Urinary bladder (tissue), 4 donors: ENCODE measurements around the gene CLCN7. TPM values are rescaled to one million over a fixed set of nuclear protein-coding genes. Genes with fewer than 3 reads are reported as not detected.

Experiments
- DNase-seq: peaks from one replicate; pipeline ENCODE4 v3.0.0-alpha.2; 2015; ENCODE audit errors: extremely low spot score
- H3K27ac ChIP-seq: one replicate; pipeline ENCODE4 v1.5.1; 2013; ENCODE audit warnings: low read depth, mild to moderate bottlenecking, moderate library complexity
- H3K36me3 ChIP-seq: one replicate; pipeline ENCODE4 v1.6.1; 2013; ENCODE audit warnings: mild to moderate bottlenecking, moderate library complexity; ENCODE audit not compliant: insufficient read depth
- H3K4me1 ChIP-seq: one replicate; pipeline ENCODE4 v1.6.1; 2013; ENCODE audit warnings: mild to moderate bottlenecking, moderate library complexity; ENCODE audit not compliant: insufficient read depth
- H3K4me3 ChIP-seq: one replicate; pipeline ENCODE4 v1.5.1; 2013; ENCODE audit warnings: low read depth, low read length
- WGBS: extraction: QIAGEN DNeasy Blood & Tissue Kit; methylation state at CpG from one replicate; pipeline ENCODE4 v1.1.7; 2013; 5-methylcytosine and 5-hydroxymethylcytosine counted together
- polyA plus RNA-seq: library from polyadenylated mRNA; stranded (reverse); fragments of 200-250 nt; gene quantifications from one replicate; pipeline ENCODE4 v1.2.3, GENCODE V29; 2013
- total RNA-seq: library from RNA; depleted of rRNA; stranded (reverse); fragments of >200 nt; gene quantifications from one replicate; pipeline ENCODE4 v1.2.3, GENCODE V29; 2014
- donor health status: healthy with polysubstance abuse.
- donor health status: healthy.

The CLCN7 gene
- total and polyA plus RNA-seq, 2 donors, result 19.6 to 64.0 TPM

DNA sequence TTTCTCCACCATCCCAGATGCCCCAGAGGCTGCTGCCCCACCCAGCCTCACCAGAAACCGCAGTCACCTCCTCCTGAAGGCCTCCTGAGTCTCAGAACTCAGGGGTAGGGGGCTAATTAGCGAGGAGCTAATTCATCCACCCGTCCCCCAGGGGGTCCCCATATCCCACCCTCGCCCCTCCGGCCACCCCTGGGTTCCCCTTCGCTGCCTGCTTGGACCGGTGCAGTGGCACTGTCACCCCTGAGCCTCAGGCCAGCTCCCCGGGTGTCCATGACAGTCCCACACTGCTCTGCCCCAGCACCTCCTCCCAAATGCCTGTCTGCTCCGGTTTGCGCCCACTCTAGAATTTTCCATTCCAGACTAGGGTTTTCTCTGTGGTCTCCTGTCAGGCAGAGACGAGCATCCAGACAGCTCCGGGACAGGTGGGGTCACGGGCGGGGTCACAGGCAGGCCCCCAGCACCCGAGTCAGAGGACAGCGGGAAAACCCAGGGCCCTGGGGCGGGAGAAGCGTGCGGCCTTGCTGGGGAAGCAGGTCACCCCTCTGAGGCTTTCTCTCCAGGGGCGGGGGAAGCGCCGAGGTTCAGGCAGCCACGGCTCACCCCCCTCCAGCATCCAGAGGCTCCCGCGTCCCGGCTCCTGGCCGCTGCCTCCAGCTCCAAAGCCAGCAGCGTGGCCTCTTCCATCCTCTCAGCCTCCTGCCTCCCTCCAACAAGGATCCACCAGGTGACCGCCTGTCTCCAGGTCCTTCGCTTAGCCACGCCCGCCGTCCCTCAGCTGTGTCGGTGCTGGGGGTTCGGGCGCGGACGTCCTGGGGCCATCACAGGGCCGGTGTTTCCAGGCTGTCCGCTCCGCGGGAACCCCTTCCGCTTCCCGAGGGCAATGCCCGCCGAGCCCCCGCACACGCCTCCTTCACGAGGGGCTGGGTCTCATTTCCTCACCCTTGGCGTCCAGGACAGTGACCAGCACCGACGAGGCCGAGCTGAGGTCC, 47.1 kb downstream of the CLCN7 start:
- H3K27ac ChIP-seq, result no peak overlapping the region
- WGBS, result 85% methylated on average over 53 of the region's 53 CpGs
- no peaks in the 10 kb centered on the region for H3K36me3 ChIP-seq
- no peak overlapping the region for H3K4me3 ChIP-seq
- H3K4me1 ChIP-seq, result no peaks in the 10 kb centered on the region
- no peak for DNase-seq

DNA sequence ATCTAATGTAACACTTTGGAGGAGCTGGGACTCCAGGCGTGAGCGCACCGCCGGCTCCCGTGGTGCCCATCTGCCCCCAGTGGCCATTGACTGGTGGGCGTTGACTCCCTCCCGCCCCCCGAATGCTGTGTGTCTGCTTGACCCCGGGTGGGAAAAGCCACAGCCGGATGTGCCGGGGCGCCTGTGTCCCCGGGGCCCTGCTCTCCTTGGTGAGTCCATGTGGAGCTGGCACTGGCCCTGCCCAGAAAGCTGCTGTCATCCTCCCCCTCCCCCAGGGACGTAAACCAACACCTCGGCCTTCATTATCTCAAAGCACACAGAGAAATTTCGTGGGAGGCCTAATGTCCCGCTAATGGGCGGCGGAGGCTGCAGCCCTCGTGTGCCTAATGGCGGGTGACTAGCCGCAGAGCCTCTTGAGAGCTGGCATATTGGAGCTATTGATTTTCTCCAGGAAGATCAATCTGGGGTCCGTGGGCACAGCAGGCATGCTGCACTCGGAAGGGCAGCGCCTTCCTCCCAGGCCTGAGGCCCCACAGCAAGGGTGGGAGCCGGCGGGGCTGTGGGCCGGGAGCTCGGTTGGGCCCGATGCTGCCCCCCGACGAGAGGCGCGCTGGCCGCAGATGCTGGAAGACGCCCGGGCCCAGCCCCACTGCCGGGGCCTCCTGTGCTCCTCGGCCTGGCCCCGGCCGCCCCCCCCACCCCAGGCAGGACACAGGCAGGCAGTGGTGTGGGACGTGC, 47.9 kb downstream of the CLCN7 start:
- no peak overlapping the region for H3K4me3 ChIP-seq
- no peaks in the 10 kb centered on the region for H3K36me3 ChIP-seq
- DNase-seq, result no peak
- 75% methylated on average over 42 of the region's 42 CpGs for WGBS
- H3K27ac ChIP-seq, result no peak overlapping the region
- H3K4me1 ChIP-seq, result no peaks in the 10 kb centered on the region

DNA sequence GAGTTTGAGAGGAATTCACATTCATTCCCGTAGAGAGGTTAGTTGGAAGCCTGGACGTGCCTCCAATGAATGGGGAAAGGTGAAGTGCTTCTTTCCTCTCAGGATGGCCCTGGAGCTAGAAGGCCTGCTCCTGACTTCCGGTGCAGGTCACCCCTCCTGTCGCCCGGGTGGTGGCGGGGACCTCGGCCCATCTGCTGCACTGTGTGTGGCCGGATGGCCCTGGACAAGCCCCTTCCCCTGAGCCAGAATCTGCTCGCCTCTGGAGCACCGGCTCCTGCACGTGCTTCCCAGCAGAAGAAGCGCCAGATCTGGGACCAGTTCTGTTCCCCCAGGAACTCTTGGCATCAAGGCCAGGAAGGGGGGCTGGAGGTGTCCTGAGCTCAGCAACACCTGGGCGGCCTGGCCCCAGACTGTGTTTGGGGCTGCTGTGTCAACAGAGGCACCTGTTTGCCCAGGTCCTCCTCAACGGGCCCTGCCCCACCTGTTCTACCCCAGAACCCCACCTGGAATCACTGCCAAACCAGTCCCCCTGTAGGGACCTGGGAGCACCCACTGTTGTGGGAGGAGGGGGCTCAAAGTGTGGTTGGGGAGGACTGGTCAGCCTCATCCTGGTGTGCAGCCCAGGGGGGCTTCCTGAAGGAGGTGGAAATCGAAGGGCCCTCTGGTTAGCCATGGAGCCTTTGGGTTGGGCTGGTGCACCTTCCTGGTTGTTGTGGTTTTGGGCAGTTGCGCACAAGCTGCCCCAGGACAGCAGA, 49.0 kb downstream of the CLCN7 start:
- 86% methylated on average over 16 of the region's 16 CpGs for WGBS
- Histone ChIP-seq H3K4me3 (no peak overlapping the region), H3K36me3 (no peaks in the 10 kb centered on the region), H3K27ac (no peak overlapping the region), H3K4me1 (no peaks in the 10 kb centered on the region)
- DNase-seq, result no peak

DNA sequence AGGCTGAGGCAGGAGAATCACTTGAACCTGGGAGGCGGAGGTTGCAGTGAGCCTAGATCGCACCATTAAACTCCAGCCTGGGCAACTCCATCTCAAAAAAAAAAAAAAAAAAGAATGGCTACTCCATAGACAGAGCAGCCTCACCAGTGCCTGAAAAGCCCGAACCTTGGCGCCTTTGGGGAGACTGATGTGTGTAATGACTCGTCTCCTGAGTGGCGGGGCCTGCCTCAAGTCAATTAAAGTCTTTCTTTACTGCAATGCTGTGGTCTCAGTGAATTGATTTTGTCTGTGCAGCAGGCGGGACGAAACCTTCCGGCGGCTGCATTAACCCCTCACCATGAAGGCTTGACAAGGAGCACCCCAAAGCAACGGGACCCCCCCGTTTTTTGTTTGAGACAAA, 50.8 kb downstream of the CLCN7 start:
- 94% methylated on average over 12 of the region's 12 CpGs for WGBS
- Histone ChIP-seq H3K4me3 (no peak overlapping the region), H3K27ac (no peak overlapping the region), H3K4me1 (no peaks in the 10 kb centered on the region), H3K36me3 (no peaks in the 10 kb centered on the region)
- DNase-seq, result no peak

DNA sequence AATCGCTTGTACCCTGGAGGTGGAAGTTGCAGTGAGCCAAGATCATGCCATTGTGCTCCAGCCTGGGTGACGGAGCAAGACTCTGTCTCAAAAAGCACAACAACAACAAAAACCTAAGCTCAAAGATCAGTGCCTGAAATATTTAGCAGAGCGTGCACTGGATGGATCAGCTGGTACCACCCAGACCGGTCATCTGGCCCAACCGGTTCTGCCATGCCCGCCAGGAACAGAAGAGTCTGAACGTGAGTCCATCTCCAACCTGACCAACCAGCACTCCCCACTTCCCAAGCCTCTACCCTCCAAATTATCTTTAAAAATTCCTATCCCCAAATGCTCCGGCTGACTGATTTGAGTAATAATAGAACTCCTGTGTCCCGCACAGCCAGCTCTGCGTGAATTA, 52.8 kb downstream of the CLCN7 start:
- no peaks in the 10 kb centered on the region for H3K4me1 ChIP-seq
- WGBS, result 88% methylated on average over 10 of the region's 10 CpGs
- no peak for DNase-seq
- no peak overlapping the region for H3K4me3 ChIP-seq
- H3K27ac ChIP-seq, result no peak overlapping the region
- H3K36me3 ChIP-seq, result no peaks in the 10 kb centered on the region

DNA sequence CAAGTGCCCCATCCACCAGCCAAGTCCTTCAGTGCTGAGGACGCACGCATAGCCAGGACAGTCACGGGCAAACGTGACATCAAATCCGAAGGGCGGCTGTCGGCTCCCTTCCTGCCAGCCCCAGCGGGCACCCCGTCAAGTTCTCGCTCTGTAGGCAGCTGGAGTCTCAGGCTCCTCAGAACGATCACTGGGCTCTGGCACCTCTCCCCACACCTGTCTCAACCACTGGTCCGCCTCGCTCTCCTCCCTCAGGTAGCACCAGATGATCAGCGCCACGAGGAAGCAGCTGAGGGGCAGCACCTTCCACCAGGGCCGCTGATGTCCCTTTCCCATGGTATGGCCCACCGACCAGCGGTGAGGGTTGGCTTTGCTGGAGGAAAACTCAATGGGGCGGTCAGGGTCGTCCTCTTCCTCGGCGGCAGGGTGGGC, 54.7 kb downstream of the CLCN7 start:
- WGBS, result 2% methylated on average over 22 of the region's 22 CpGs
- H3K4me1 ChIP-seq, result no peaks in the 10 kb centered on the region
- peak overlapping the region; percentile 62 for H3K4me3 ChIP-seq
- DNase-seq, result no peak
- peak overlapping the region; percentile 60 for H3K27ac ChIP-seq
- H3K36me3 ChIP-seq, result no peaks in the 10 kb centered on the region

DNA sequence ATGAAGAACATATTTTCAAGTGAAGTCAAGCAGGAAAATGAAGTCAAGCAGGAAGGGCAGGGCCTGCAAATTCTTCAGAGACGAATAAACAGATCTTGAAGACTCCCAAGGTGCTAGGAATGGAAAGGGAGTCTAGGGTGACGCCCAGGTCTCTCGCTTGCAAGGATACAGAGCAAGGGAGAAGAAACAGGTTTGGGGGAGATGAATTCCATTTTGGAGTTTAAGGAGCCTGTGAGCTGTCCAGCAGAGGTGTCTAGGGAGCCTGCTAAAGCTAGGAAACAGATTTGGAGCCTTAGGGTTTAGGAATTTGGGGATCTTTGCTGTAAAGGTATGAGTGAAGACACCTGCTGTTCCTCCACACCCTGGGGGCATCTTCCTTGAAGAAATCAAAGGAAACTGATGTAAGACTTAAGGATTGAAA, 58.3 kb downstream of the CLCN7 start:
- no peaks in the 10 kb centered on the region for H3K4me1 ChIP-seq
- no peak for DNase-seq
- no peaks in the 10 kb centered on the region for H3K36me3 ChIP-seq
- H3K4me3 ChIP-seq, result no peak overlapping the region
- WGBS, result 73% methylated on average over 3 of the region's 3 CpGs
- H3K27ac ChIP-seq, result peak overlapping the region; percentile 30

DNA sequence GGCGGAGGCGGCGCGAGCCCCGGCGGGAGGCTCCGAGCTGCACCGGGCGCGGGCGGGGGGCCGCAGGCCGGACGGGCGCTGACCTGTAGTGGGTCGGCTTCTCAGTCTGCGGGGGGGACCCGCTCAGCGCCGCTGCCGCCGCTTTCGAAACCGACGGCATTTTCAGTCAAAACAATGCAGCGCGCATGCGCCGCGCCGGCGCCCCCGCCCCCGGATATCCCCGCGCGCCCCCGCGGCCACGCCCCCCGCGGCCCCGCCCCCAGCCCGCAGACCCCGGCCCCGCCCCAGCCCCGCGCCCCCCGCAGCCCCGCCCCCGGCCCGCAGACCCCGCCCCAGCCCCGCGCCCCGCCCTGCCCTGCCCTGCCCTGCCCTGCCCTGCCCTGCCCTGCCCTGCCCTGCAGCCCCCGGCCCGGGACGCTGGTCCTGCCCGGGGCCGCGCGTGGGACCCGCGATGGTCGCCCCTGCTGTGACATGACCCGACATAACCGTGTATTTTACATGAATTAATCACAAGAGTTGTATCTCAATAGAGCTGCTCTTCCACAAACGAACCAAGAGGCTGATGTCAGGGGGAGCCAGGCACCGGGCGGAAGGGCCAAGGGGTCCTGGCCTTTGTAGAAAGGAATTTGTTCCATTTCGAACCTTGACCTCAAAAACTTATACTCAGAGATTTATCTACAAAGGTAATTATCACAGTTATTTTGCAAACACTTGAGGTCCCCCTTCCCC, 60.1 kb downstream of the CLCN7 start, which contains the start of gene UNKL:
UNKL (minus strand) TSS at position 173 of the 729 bp plus-strand sequence; CDS start at position 160, 13 bp downstream.
- no peaks in the 10 kb centered on the region for H3K36me3 ChIP-seq
- 3% methylated on average over 71 of the region's 72 CpGs for WGBS
- H3K27ac ChIP-seq, result peak within 1 kb of the TSS; percentile 97
- peak within 1 kb of the TSS; percentile 100 for H3K4me3 ChIP-seq
- DNase-seq, result no peak
- H3K4me1 ChIP-seq, result no peaks in the 10 kb centered on the region

DNA sequence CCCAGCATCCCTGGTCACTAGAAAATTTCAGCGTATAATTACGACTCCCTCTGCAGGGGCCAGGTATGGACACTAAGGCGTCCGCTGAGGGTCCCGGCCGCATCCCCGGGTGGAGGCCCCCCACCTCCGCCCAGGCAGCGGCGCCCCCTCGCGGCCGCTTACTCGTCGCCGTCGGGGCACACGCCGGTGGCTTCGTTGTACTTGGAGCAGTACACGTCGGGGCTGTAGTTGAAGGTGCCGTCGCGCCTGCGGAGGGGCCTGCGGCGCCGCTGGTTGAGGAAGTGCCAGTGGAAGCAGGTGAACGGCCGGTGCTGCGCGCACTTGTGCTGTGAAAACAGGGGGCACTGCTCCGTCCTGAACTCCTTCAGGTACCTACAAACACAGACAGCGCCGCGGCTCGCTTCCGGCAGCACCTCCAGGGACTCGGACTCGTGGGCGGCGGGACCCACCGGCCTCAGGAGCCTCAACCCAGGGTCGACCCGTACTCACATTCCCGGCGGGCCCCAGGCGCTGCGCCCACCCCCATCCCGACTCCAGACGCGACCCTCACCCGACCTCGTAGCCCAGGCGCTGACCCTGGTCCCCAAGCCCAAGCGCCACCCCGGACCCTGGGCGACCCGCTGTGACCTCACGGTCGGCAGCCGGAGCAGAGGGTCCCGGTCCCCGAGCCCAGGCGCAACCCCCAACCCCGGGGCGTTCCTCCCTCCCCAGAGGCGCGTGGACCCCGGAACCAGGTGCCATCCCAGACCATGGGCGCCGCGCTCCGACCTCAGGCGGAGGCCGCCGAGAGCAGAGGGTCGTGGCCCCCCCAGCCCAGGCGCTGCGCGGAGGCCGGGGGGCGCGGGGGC, 60.9 kb downstream of the CLCN7 start:
- DNase-seq, result no peak

DNA sequence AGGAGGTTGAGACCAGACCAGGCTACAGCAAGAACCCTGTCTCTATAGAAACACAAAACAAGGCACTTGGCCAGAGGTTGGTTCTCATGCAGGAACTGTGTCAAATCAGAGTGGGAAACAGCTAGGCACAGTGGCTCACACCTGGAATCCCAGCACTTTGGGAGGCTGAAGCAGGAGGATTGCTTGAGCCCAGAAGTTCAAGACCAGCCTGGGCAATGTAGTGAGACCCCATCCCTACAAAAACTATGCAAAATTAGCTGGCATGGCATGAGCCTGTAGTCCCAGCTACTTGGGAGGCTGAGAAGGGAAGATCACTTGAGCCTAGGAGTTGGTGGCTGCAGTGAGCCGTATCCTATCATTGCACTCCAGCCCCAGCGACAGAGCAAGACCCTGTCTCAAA, 62.0 kb downstream of the CLCN7 start:
- DNase-seq, result no peak
- Histone ChIP-seq H3K36me3 (no peaks in the 10 kb centered on the region), H3K4me1 (no peaks in the 10 kb centered on the region), H3K27ac (no peak overlapping the region), H3K4me3 (no peak overlapping the region)
- WGBS, result 80% methylated on average over 2 of the region's 2 CpGs

More for the DNA sequence above, 60.9 kb downstream of the CLCN7 start:
- Histone ChIP-seq H3K4me3 (peak overlapping the region; percentile 100), H3K4me1 (no peaks in the 10 kb centered on the region), H3K27ac (peak overlapping the region; percentile 97), H3K36me3 (no peaks in the 10 kb centered on the region)
- 2% methylated on average over 85 of the region's 85 CpGs for WGBS

DNA sequence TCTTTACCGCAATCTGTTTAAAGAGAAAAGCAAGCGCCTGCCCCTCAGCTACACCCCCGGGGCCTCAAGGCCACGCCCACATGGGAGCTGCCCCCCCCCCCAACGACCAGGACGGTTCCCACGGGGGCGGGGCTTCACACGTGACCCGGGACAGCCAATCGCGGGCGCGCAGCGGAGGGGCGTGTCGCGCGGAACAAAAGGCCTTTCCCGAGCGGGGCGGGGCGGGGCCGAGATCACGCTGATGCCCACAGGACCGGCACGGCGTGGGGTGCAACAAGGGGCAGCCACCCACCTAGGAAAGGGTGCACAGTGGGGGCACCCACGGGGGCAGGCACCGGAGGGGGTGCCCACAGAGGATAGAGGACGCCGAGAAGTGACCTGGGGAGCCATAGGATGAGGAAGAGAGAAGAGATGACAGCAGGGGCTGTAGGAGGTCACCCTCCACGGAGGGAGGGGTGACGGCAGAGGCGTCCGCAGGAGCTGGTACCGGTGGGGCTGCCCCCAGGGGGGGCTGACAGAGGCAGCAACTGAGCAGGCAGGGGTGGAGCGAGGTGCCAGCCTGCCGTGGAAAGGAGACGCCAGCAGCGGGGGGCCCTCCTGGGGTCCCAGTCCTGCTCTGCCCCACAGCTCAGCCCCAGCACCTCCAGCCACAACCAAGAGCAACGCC, 66.5 kb downstream of the CLCN7 start:
- Histone ChIP-seq H3K27ac (no peak overlapping the region), H3K36me3 (no peaks in the 10 kb centered on the region), H3K4me3 (peak overlapping the region; percentile 15), H3K4me1 (no peaks in the 10 kb centered on the region)
- DNase-seq, result peak; percentile 72
- 3% methylated on average over 42 of the region's 42 CpGs for WGBS

DNA sequence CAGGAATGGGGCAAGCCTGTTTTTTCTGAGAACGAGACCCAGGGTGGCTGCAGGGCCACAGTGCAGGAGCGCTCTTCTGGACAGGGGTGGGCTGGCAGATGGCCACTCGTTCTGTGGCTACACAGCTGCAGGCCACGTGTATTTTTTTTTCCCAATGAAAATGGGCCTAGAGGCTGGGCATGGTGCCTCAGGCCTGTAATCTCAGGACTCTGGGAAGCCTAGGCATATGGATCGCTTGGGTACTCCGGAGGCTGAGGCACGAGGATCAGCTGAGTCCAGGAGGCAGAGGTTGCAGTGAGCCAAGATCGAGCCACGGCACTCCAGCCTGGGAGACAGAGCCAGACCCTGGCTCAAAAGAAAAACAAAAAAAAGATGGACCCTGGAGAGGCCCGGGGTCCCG, 67.1 kb downstream of the CLCN7 start:
- peaks cover 3% of the 10 kb centered on the region for H3K36me3 ChIP-seq
- H3K4me1 ChIP-seq, result no peaks in the 10 kb centered on the region
- WGBS, result 19% methylated on average over 11 of the region's 11 CpGs
- no peak for DNase-seq
- H3K4me3 ChIP-seq, result no peak overlapping the region
- no peak overlapping the region for H3K27ac ChIP-seq
